Stimulated activated naive CD4-positive, alpha-beta T cell treated with Interleukin-2 at 50 U/mL for 16 hours (primary cell): ENCODE data around the gene RSPO1.

Experiments
- DNase-seq: peaks from one replicate; lab custom pipeline; 2025; lab: John Stamatoyannopoulos, UW

Gene RSPO1

DNA sequence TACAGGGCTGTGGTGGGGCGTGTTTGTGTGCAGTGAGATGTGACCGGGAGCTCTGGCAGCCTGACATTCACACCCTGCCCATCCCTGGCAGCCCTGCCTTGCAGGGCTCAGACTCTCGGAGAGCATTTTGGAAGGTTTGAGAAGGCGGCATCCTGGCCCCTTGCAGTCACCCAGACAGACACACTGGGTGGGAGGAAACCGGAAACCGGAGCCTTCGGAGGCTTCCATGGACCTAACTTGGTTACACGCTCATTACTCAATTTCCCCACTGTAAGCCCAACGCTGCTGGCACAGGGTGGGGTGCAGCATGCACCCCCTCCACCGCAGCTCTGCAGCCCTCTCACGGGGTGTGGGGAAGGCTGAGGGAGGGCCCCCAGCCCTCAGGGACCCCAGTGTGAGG, 22.2 kb upstream of the RSPO1 start:
- no peak for DNase-seq

- DNase-seq: no peak
Observed at GRCh38 chr1:37656026-37656425, 21.3 kb upstream of the RSPO1 start.

DNA sequence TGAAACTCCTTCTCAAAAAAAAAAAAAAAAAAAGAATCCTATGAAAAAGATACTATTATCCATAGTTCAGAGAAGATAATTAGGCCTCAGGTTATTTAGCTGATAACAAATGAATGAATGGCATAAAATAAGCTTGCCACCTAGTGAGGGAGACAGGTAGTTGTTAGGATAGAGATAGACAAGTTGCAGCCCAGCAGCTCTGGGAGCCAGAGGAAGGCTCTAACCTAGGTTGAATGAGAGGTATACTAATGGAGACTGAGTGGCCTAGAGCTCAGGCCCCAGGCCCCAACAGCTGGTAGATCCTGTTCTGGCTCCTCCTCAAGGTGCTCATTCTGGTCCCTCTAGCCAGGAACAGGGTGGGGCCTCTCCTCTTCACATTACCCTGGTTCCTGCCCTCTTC, 20.6 kb upstream of the RSPO1 start:
- DNase-seq: no peak

GRCh38 chr1:37653906-37654305, 19.2 kb upstream of the RSPO1 start:
- DNase-seq: no peak

DNA sequence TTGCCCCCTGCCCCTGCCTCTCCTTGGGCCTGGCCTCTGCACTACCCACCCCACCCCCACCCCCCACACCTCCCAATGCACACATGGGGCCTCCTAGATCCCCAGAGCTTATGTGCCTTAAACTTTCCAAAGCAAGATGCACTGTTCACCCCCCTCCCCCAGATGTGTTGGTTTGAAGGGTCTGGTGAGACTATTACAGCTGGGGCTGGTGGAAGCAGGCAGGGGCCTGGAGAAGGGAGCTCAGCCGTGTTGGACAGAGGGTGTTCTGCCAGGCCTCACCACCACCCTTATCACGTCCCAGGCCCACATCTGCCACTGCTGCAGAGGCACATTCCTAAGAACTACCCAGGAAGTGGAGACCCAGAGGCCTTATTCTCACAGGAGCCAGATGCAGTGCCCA, 18.3 kb upstream of the RSPO1 start:
- no peak for DNase-seq

GRCh38 chr1:37651803-37652202, 17.1 kb upstream of the RSPO1 start:
- no peak for DNase-seq

DNA sequence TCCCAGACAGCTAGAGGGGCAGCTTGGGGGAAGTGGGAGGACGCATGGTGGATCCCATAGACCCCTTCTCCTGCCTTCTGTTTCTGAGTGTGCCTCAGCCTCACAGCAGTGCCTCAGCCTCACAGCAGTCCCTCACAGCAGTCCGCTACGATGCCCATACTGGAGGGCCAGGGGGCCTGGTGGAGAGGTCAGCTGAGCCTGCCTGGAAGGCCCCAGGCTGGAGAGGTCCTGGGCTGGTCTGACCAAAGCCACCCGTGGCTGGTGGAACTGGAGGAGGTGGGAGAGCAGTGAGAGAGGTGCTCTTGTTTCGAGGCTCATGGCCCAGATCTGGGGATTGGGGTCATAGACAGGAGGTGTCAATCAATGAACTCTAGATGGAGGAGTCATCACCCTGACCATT, 16.0 kb upstream of the RSPO1 start:
- DNase-seq: no peak

DNA sequence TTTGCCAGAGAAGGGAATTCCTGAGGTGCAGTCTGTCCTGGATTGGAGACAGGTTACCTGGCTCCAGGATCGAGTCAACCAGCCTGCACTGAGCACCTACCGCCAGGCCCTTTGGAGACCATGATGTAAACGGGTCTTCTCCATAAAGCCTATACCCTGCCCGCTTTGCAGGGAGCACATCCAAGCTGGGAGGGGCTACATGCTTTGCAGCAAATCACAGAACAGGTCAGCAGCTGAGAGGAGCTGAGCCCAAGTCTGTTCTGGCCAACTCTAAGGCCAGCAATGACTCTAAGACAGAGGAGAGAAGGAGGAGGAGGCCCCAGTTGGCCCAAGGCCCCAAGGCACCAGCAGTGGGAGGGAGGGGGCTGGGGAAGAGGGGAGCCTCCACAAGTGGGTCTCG, 15.5 kb upstream of the RSPO1 start:
- DNase-seq: no peak

GRCh38 chr1:37647281-37647680, 12.6 kb upstream of the RSPO1 start:
- no peak for DNase-seq

GRCh38 chr1:37641059-37641458, 6.4 kb upstream of the RSPO1 start:
- DNase-seq: no peak

- DNase-seq: no peak
Observed at GRCh38 chr1:37636435-37636834, 1.7 kb upstream of the RSPO1 start.

GRCh38 chr1:37634992-37635902, 555 bp upstream of the RSPO1 start:
- DNase-seq: no peak

GRCh38 chr1:37633938-37634243, 801 bp downstream of the RSPO1 start:
- no peak for DNase-seq

- no peak for DNase-seq
Observed at GRCh38 chr1:37633040-37633937, 1.4 kb downstream of the RSPO1 start.

DNA sequence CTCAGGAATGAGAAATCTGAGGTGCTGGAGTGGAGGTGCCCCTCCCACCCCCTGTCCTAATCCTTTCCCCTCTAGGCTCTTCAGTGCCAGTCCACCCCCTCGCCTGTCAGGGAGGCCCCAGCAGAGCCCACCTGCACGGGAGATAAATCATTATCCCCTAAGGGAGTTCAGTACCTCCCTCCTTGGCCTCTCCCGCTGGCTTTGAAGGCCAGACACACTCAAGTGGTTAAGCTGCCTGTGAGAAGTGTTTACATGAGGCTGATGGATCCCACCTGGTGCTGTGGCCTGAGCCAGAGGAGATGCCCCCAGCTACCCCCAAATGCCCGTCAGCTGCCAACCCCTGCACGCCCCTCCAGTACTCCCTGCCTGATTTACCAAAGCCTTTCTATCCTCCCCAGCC, 3.7 kb downstream of the RSPO1 start:
- no peak for DNase-seq

DNA sequence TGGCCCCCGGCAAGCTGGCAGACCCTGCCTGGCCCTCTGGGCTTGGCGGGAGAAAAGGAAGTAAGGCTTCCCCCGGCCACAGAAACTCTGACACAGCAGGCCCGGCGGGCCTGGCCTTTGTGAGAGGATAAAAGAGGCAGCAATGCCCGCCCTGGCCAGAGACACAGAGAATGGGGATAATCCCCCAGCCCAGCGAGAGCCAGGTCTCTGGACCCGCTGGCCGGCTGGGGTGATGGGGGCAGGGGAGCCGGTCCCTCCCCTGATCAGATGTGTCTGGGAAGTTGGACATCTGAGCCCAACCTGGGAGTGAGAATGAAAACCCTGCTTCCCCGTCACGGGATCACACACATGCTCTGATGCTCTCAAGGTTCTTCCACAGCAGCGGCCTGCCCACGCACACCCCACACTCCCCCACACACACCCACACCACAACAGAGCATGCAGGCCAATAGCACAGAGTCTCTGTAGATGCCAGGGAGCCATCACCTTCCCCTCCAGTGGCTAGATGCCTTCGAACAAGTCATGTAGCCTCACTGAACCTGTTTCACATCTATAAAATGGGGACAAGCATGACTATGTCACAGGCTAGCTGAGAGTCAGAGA, 4.2 kb downstream of the RSPO1 start:
- no peak for DNase-seq

GRCh38 chr1:37629726-37630425, 4.8 kb downstream of the RSPO1 start:
- DNase-seq: no peak

GRCh38 chr1:37629008-37629407, 5.7 kb downstream of the RSPO1 start:
- DNase-seq: no peak

DNA sequence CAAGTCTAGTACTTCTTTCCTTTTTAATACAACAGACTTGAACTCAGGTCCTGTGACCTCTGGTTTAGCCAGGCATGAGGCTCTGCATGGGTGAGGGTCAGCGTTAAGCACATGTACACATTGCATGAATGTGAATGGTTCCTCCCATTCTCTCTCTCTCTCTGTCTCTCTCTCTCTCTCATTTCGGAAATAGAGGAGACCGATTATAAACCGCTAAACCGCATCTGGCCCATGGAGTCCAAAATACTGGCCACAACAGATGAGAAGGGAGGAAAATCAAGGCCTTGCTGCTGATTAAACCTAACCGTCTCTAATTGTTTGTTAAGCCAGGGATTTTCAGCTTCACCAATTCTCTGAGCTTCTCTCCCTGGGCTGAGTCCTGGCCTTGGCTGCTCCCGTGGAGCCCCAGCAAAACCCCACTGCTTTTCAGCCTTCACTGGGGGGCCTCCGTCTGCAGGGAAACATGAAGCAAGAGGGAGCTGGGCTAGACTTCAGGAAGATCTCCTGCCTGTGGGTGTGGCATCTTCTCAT, 6.6 kb downstream of the RSPO1 start:
- no peak for DNase-seq

DNA sequence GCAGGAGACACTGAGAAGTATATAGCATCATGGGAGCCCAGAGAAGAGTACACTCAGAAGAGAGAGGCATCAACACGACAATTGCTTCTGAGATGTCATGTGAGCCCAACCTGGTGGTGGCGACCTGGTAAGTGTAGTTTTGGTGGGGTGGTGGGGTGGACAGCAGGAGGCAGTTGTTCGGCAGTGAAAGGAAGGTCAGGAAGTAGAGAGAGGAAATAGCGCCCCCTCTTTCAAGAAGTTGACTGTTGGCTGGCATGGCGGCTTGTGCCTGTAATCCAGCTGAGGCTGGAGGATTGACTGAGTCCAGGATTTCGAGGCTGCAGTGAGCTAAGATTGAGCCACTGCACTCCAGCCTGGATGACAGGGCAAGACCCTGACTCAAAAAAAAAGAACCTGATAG, 12.6 kb downstream of the RSPO1 start:
- no peak for DNase-seq

DNA sequence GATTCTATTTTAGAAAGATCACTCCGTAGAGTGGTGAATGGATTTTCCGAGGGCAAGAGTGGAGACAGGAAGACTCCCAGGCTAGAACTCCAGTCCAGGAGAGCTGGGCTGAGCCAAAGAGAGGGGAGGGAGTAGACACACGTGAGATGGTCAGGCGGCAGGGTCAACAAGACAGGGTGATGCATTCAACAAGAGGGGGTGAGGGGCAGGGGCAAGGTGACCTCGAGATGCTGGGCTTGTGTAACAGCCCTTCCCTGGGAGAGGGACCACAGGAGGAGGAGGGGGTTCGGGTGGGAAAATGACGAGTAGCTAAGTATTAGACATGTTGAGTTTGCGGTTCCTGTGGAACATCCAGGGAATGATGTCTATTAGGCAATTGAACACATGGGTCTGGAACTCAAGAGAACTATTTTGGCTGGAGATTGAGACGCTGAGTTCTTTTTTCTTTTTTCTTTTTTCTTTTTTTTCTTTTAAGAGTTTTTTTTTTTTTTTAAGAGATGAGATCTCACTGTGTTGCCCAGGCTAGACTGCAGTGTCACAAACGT, 13.3 kb downstream of the RSPO1 start:
- no peak for DNase-seq

DNA sequence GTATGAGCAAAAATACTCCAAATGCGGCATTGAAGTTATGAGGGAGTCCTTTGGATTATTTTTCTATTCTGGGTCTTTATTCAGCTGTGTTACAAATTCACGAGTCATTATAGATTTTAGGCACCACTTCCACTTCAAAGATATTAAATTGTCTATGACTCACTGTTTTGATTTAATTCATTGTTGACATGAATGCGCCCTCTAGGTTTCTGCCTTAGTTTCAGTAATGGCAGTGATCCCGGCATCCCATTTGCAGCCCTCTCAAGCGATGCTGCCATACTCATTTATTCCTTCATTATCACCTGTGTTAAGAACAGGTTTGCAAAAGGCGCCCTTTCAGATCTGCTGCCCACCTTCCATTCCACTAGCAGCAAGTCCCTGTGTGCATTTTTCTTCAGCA, 14.0 kb downstream of the RSPO1 start:
- DNase-seq: no peak
